COLO668 (cell line): Measurements from ENCODE around the gene KLF2.
A peak's percentile ranks its signal among the peaks of the same experiment; 100 is the strongest.

Experiments used
- DNase-seq: peaks from one replicate; lab custom pipeline; 2025; ENCODE audit not compliant: unreplicated experiment; lab: John Stamatoyannopoulos, UW

Gene KLF2

GRCh38 chr19:16375157-16375935, 50.7 kb downstream of the KLF2 start:
- DNase-seq, result no peak

- no peak for DNase-seq
Measured at GRCh38 chr19:16375936-16376185, 51.2 kb downstream of the KLF2 start.

- DNase-seq, result no peak
Measured at GRCh38 chr19:16376241-16376640, 51.6 kb downstream of the KLF2 start.

GRCh38 chr19:16376649-16377048, 52.0 kb downstream of the KLF2 start:
- DNase-seq, result peak; percentile 9

GRCh38 chr19:16377521-16377920, 52.9 kb downstream of the KLF2 start:
- DNase-seq, result no peak
